ENCODE data around the gene SLC35F1.

Gene SLC35F1

DNA sequence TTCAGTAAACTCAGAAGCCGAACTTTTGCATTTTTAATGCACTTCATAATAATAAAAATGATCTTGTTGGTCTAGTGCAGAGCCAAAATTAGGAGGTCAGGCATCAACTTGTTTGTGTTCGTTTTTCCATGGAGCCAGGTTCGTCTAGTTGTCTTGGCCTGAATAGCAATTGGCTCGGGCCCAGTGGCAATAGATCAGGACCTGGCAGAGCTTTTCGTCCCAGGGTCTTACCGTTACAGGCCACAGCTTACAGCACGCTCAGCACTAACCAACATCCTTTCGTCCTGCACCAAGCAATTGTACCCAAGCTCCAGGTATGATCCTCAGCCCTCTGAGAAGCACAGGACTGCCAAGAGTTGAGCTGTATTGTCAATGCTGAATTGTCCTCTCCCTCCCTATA is 400.5 kb downstream of the SLC35F1 start:
- no peaks in the 10 kb centered on the region for H3K9me3 ChIP-seq (ENCODE audit: control insufficient read depth, low read length)
- no peak overlapping the region for H3K4me3 ChIP-seq (ENCODE audit: insufficient read depth, low read depth, low read length)
- H3K27ac ChIP-seq (ENCODE audit: insufficient read depth, low read depth, low read length, poor library complexity, severe bottlenecking) = no peak overlapping the region
- H3K27me3 ChIP-seq (ENCODE audit: control insufficient read depth, insufficient read depth, low read length, poor library complexity, severe bottlenecking) = no peaks in the 10 kb centered on the region
- 94 to 95% methylated on average over 8 of the region's 8 CpGs for WGBS, 2 experiments
- no peaks in the 10 kb centered on the region for H3K36me3 ChIP-seq (ENCODE audit: control insufficient read depth, insufficient read depth, low read length)
- no peaks in the 10 kb centered on the region for H3K4me1 ChIP-seq (ENCODE audit: control insufficient read depth, insufficient read depth, low read length)

DNA sequence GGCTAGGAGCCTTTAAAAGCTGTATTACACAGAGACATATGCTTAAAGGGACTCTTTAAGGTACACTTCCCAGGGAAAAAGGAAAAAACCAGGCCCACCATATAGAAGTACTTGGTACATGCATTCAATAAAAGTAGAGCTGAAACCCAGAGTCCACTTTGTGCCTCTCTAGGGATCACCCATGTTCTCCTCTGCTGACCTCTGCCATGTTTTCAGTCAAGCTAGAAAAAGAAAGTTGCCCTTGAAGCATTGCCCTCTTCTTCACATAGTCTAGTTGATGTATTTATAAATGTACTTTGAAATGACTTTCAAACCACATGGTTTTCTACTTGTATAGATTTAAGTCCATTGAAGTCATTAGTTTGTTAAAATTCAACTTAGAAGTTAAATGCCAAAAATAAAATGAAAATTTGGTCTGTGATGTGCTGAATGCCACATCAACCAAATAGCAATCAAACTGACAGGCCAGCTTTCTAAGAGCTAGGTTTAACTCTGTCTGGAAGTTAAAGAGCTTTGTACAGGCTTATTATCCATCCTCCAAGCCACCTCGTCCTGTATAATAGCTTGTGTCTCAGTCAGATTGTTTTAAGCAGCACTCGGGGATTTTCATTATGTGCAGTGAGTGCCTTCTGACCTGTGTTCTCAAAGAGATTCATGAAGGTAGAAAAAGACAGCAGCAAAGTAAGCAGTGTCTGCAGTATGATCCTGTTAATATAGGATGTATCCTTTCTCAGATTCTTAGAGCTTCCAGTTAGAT is 402.5 kb downstream of the SLC35F1 start:
- 94 to 96% methylated on average over 2 of the region's 2 CpGs for WGBS, 2 experiments
- Histone ChIP-seq H3K27ac (ENCODE audit: insufficient read depth, low read depth, low read length, poor library complexity, severe bottlenecking) (no peak overlapping the region), H3K36me3 (ENCODE audit: control insufficient read depth, insufficient read depth, low read length) (no peaks in the 10 kb centered on the region), H3K4me1 (ENCODE audit: control insufficient read depth, insufficient read depth, low read length) (no peaks in the 10 kb centered on the region), H3K9me3 (ENCODE audit: control insufficient read depth, low read length) (no peaks in the 10 kb centered on the region), H3K4me3 (ENCODE audit: insufficient read depth, low read depth, low read length) (no peak overlapping the region), H3K27me3 (ENCODE audit: control insufficient read depth, insufficient read depth, low read length, poor library complexity, severe bottlenecking) (no peaks in the 10 kb centered on the region)

DNA sequence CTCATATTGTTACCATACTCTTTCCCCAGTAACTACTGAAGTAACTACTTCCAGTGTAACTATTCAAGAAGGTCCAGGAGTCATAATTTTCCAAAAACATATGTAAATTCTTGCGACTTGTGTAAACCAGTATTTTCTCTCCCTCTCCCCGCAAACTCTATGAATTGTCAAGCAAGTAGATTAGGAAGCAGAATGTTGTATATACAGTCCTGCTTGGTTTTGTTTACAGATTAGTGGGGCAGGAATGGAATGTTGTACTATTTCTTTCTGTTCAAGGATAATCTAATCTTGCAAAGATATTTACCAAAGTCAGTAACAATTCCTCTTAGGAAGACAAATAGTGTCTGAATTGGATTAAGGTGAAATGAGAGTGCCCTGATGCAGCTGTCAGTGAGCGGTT is 406.1 kb downstream of the SLC35F1 start:
- Histone ChIP-seq H3K27me3 (ENCODE audit: control insufficient read depth, insufficient read depth, low read length, poor library complexity, severe bottlenecking) (no peaks in the 10 kb centered on the region), H3K4me3 (ENCODE audit: insufficient read depth, low read depth, low read length) (no peak overlapping the region), H3K9me3 (ENCODE audit: control insufficient read depth, low read length) (no peaks in the 10 kb centered on the region), H3K36me3 (ENCODE audit: control insufficient read depth, insufficient read depth, low read length) (no peaks in the 10 kb centered on the region), H3K4me1 (ENCODE audit: control insufficient read depth, insufficient read depth, low read length) (no peaks in the 10 kb centered on the region), H3K27ac (ENCODE audit: insufficient read depth, low read depth, low read length, poor library complexity, severe bottlenecking) (no peak overlapping the region)
- 96 to 100% methylated on average over 2 to 3 of the region's 3 CpGs for WGBS, 2 experiments

- WGBS, 2 experiments = 94 to 96% methylated on average over 3 of the region's 3 CpGs
- Histone ChIP-seq H3K36me3 (ENCODE audit: control insufficient read depth, insufficient read depth, low read length) (no peaks in the 10 kb centered on the region), H3K4me3 (ENCODE audit: insufficient read depth, low read depth, low read length) (no peak overlapping the region), H3K4me1 (ENCODE audit: control insufficient read depth, insufficient read depth, low read length) (no peaks in the 10 kb centered on the region), H3K27ac (ENCODE audit: insufficient read depth, low read depth, low read length, poor library complexity, severe bottlenecking) (no peak overlapping the region), H3K27me3 (ENCODE audit: control insufficient read depth, insufficient read depth, low read length, poor library complexity, severe bottlenecking) (no peaks in the 10 kb centered on the region), H3K9me3 (ENCODE audit: control insufficient read depth, low read length) (no peaks in the 10 kb centered on the region)
Observed at GRCh38 chr6:118313762-118314161, 406.7 kb downstream of the SLC35F1 start.

DNA sequence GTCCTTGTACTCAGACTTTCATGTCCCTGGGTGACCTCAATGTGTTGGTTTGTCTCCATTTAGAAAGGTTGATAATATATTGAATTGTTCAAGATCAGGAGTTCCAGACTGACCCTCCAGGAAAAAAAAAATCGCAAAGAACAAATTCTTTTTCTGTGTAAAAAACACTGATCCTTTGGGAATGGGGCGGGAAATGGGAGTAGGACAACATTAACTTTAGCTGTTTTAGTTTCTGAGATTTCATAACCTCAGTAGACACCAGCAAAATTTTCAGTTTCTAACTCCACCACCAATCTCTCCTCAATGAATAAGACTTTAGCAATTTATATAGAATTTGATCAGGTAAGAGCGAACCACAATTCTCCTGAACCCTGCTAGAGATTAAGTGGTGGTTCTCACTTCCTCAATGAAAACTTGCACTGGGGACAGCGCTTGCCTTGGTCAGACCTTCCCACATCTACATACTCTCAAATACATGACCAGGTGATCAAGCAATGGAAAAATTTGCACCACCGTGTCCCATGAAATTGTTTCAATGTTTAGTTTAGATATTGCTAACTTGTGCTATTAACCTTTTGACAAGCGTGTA is 409.8 kb downstream of the SLC35F1 start:
- Histone ChIP-seq H3K4me1 (ENCODE audit: control insufficient read depth, insufficient read depth, low read length) (no peaks in the 10 kb centered on the region), H3K27me3 (ENCODE audit: control insufficient read depth, insufficient read depth, low read length, poor library complexity, severe bottlenecking) (no peaks in the 10 kb centered on the region), H3K4me3 (ENCODE audit: insufficient read depth, low read depth, low read length) (no peak overlapping the region), H3K27ac (ENCODE audit: insufficient read depth, low read depth, low read length, poor library complexity, severe bottlenecking) (no peak overlapping the region), H3K36me3 (ENCODE audit: control insufficient read depth, insufficient read depth, low read length) (no peaks in the 10 kb centered on the region), H3K9me3 (ENCODE audit: control insufficient read depth, low read length) (no peaks in the 10 kb centered on the region)
- 96 to 99% methylated on average over 5 to 6 of the region's 6 CpGs for WGBS, 2 experiments

GRCh38 chr6:118317581-118318563 is 410.8 kb downstream of the SLC35F1 start:
- H3K27ac ChIP-seq (ENCODE audit: insufficient read depth, low read depth, low read length, poor library complexity, severe bottlenecking) = no peak overlapping the region
- no peaks in the 10 kb centered on the region for H3K36me3 ChIP-seq (ENCODE audit: control insufficient read depth, insufficient read depth, low read length)
- no peaks in the 10 kb centered on the region for H3K4me1 ChIP-seq (ENCODE audit: control insufficient read depth, insufficient read depth, low read length)
- 90 to 92% methylated on average over 4 of the region's 4 CpGs for WGBS, 2 experiments
- no peak overlapping the region for H3K4me3 ChIP-seq (ENCODE audit: insufficient read depth, low read depth, low read length)
- no peaks in the 10 kb centered on the region for H3K27me3 ChIP-seq (ENCODE audit: control insufficient read depth, insufficient read depth, low read length, poor library complexity, severe bottlenecking)
- H3K9me3 ChIP-seq (ENCODE audit: control insufficient read depth, low read length) = no peaks in the 10 kb centered on the region

DNA sequence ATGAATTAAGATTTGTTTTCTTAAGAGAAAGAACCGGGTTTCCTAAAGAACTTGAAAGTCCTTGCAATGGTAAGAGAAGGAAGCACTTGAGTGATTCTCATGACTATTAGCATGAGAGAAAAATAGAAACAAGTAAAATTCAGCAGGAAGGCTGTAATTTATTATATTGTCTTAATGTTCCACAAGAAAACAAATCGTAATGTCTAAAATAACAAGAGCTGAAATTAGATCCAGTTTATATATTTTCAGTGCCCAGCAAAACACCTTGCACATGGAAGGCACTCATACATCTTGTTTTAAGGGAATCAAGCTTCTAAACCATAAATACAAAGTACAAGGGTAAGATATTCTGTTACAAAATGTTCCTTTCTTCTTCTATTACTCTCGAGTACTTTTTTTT is 411.6 kb downstream of the SLC35F1 start:
- H3K27me3 ChIP-seq (ENCODE audit: control insufficient read depth, insufficient read depth, low read length, poor library complexity, severe bottlenecking) = no peaks in the 10 kb centered on the region
- H3K4me3 ChIP-seq (ENCODE audit: insufficient read depth, low read depth, low read length) = no peak overlapping the region
- H3K4me1 ChIP-seq (ENCODE audit: control insufficient read depth, insufficient read depth, low read length) = no peaks in the 10 kb centered on the region
- H3K36me3 ChIP-seq (ENCODE audit: control insufficient read depth, insufficient read depth, low read length) = no peaks in the 10 kb centered on the region
- no peaks in the 10 kb centered on the region for H3K9me3 ChIP-seq (ENCODE audit: control insufficient read depth, low read length)
- H3K27ac ChIP-seq (ENCODE audit: insufficient read depth, low read depth, low read length, poor library complexity, severe bottlenecking) = no peak overlapping the region
- 90 to 96% methylated on average over 3 of the region's 3 CpGs for WGBS, 2 experiments

DNA sequence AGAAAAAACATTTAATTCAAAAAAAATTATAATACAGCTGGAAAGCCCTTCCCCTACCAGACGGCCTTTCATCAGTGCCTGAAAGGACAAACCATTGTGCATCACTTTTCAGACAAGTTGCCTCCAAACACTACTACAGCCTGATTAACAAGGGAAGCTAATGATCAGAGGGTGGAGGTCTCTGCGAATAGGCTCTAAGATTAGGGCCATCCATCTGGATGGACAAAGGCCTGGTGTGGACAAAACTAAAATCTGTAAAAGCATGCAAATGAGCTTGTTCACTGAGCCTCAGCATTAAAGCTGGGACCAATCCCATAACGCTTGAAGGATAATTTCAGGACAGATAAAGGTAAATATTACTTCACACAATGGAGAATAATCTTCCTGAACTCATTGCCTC is 412.4 kb downstream of the SLC35F1 start:
- H3K9me3 ChIP-seq (ENCODE audit: control insufficient read depth, low read length) = no peaks in the 10 kb centered on the region
- no peaks in the 10 kb centered on the region for H3K4me1 ChIP-seq (ENCODE audit: control insufficient read depth, insufficient read depth, low read length)
- H3K36me3 ChIP-seq (ENCODE audit: control insufficient read depth, insufficient read depth, low read length) = no peaks in the 10 kb centered on the region
- H3K27ac ChIP-seq (ENCODE audit: insufficient read depth, low read depth, low read length, poor library complexity, severe bottlenecking) = no peak overlapping the region
- no peak overlapping the region for H3K4me3 ChIP-seq (ENCODE audit: insufficient read depth, low read depth, low read length)
- WGBS, 2 experiments = 84% methylated on average over 3 of the region's 3 CpGs
- H3K27me3 ChIP-seq (ENCODE audit: control insufficient read depth, insufficient read depth, low read length, poor library complexity, severe bottlenecking) = no peaks in the 10 kb centered on the region

DNA sequence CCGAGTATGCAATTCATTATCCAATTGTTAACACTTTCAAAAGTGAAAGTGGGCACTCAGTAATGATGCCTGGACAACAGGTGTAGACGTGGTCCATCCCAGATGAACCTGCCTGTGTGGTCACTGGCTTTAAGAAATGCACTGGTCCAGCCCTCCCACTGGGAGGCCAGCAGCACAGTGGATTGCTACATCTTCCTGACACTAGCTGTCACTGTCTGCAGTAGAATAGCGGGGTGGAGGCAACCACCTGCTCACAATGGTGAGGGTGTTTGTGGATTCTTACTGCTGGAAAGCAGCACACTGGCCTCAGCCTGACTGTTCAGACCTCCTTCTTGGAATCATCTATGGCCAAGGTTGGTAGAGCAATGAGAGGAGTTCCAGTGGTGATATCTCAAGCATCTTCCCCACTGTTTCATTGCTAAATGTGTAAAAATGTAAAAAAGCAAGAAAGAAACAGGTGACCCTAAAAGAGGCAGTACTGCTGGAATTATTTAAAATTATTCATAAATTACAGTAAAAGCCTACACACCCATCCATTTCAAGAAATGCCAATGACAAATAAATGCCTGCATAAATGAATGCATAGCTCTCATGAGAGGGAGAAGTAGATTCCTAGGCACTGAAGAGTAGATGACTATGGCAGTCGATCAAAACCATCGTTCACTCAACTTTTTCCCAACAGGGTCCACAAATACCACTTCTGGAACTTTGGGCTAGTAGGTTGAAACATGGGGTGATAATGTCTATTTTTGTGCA is 413.0 kb downstream of the SLC35F1 start:
- no peaks in the 10 kb centered on the region for H3K36me3 ChIP-seq (ENCODE audit: control insufficient read depth, insufficient read depth, low read length)
- H3K27me3 ChIP-seq (ENCODE audit: control insufficient read depth, insufficient read depth, low read length, poor library complexity, severe bottlenecking) = no peaks in the 10 kb centered on the region
- H3K9me3 ChIP-seq (ENCODE audit: control insufficient read depth, low read length) = no peaks in the 10 kb centered on the region
- H3K4me3 ChIP-seq (ENCODE audit: insufficient read depth, low read depth, low read length) = no peak overlapping the region
- no peak overlapping the region for H3K27ac ChIP-seq (ENCODE audit: insufficient read depth, low read depth, low read length, poor library complexity, severe bottlenecking)
- 91 to 94% methylated on average over 5 of the region's 5 CpGs for WGBS, 2 experiments
- no peaks in the 10 kb centered on the region for H3K4me1 ChIP-seq (ENCODE audit: control insufficient read depth, insufficient read depth, low read length)
